ENCODE data around the gene RND1. TPM values are rescaled to one million over a fixed set of nuclear protein-coding genes. Genes with fewer than 3 reads are reported as not detected.

Gene RND1
- total and polyA plus RNA-seq, 2 of the 13 experiments (the other 11 are each of a cell fraction or from before 2014, with no cell fraction given): 1.8 to 1.9 TPM

DNA sequence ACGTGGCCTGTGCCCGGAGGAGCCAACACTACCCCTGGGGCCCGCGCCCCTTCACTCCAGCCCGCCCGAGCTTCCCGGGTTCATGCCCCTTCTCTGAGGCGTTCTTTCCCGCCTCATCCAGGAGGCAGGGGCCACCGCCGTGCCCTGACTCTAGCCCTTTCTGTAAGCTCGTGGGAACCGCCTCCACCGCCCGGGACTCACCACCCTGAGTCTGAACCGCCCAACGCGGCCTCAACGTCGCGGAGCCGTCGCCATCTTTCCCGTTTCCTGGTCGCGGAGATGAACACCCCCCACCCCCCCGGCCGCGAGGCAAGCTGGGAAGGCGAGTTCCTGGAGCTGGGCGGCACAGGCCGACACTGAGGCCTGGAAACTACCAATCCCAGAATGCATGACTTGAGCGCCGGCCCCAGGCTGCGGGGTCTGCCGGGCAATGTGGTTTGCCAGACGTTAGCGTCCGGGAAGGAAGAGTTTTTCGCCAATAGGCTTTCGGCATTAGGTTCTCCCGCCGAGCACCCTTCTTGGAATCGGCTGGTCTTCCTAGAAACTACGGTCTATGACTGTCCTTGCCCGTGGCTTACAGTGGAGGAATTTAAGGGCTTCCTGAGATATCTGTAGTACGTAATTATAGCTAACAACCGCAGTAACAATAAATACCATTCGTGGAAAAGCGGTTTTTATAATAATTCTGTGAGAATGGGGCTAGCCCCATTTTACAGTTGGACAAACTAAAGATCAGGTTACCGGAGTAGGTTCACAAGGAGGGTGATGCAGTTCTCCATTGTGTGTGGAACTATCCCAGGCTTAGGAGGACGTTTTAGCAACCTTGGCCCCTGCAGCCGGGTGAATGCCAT, 13.6 kb downstream of the RND1 start, which contains the start of gene DDX23 (continued):
- TF ChIP-seq, protein P1, sequence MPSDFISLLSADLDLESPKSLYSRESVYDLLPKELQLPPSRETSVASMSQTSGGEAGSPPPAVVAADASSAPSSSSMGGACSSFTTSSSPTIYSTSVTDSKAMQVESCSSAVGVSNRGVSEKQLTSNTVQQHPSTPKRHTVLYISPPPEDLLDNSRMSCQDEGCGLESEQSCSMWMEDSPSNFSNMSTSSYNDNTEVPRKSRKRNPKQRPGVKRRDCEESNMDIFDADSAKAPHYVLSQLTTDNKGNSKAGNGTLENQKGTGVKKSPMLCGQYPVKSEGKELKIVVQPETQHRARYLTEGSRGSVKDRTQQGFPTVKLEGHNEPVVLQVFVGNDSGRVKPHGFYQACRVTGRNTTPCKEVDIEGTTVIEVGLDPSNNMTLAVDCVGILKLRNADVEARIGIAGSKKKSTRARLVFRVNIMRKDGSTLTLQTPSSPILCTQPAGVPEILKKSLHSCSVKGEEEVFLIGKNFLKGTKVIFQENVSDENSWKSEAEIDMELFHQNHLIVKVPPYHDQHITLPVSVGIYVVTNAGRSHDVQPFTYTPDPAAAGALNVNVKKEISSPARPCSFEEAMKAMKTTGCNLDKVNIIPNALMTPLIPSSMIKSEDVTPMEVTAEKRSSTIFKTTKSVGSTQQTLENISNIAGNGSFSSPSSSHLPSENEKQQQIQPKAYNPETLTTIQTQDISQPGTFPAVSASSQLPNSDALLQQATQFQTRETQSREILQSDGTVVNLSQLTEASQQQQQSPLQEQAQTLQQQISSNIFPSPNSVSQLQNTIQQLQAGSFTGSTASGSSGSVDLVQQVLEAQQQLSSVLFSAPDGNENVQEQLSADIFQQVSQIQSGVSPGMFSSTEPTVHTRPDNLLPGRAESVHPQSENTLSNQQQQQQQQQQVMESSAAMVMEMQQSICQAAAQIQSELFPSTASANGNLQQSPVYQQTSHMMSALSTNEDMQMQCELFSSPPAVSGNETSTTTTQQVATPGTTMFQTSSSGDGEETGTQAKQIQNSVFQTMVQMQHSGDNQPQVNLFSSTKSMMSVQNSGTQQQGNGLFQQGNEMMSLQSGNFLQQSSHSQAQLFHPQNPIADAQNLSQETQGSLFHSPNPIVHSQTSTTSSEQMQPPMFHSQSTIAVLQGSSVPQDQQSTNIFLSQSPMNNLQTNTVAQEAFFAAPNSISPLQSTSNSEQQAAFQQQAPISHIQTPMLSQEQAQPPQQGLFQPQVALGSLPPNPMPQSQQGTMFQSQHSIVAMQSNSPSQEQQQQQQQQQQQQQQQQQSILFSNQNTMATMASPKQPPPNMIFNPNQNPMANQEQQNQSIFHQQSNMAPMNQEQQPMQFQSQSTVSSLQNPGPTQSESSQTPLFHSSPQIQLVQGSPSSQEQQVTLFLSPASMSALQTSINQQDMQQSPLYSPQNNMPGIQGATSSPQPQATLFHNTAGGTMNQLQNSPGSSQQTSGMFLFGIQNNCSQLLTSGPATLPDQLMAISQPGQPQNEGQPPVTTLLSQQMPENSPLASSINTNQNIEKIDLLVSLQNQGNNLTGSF (CRISPR knock-in tag; IDR thresholded peaks at IDR 0.05): no peak
- TF ChIP-seq ZNF839 (CRISPR knock-in tag; IDR thresholded peaks at IDR 0.05; ENCODE audit: borderline replicate concordance) (no peak), SIN3B (IDR thresholded peaks at IDR 0.05; ENCODE audit: low read length) (peak; percentile 88), WIZ (CRISPR knock-in tag; IDR thresholded peaks at IDR 0.05) (0 out of 2 replicates have a peak, but pooled peaks have one; percentile 58), DR1 (CRISPR knock-in tag; IDR thresholded peaks at IDR 0.05) (peak; percentile 69; the same call in 1 of the 2 replicates), ZNF749 (CRISPR knock-in tag; IDR thresholded peaks at IDR 0.05; ENCODE audit: borderline replicate concordance) (no peak), ZSCAN31 (CRISPR knock-in tag; IDR thresholded peaks at IDR 0.05; ENCODE audit: low read depth) (no peak; the same call in none of the 2 replicates), RFXAP (CRISPR knock-in tag; IDR thresholded peaks at IDR 0.05; ENCODE audit: borderline replicate concordance) (peak; percentile 62; the same call in 1 of the 2 replicates)
- TF ChIP-seq, protein P2, sequence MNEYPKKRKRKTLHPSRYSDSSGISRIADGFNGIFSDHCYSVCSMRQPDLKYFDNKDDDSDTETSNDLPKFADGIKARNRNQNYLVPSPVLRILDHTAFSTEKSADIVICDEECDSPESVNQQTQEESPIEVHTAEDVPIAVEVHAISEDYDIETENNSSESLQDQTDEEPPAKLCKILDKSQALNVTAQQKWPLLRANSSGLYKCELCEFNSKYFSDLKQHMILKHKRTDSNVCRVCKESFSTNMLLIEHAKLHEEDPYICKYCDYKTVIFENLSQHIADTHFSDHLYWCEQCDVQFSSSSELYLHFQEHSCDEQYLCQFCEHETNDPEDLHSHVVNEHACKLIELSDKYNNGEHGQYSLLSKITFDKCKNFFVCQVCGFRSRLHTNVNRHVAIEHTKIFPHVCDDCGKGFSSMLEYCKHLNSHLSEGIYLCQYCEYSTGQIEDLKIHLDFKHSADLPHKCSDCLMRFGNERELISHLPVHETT (CRISPR knock-in tag; conservative IDR thresholded peaks at IDR 0.05): no peak; the same call in 1 of the 2 replicates
- TF ChIP-seq, protein P3, sequence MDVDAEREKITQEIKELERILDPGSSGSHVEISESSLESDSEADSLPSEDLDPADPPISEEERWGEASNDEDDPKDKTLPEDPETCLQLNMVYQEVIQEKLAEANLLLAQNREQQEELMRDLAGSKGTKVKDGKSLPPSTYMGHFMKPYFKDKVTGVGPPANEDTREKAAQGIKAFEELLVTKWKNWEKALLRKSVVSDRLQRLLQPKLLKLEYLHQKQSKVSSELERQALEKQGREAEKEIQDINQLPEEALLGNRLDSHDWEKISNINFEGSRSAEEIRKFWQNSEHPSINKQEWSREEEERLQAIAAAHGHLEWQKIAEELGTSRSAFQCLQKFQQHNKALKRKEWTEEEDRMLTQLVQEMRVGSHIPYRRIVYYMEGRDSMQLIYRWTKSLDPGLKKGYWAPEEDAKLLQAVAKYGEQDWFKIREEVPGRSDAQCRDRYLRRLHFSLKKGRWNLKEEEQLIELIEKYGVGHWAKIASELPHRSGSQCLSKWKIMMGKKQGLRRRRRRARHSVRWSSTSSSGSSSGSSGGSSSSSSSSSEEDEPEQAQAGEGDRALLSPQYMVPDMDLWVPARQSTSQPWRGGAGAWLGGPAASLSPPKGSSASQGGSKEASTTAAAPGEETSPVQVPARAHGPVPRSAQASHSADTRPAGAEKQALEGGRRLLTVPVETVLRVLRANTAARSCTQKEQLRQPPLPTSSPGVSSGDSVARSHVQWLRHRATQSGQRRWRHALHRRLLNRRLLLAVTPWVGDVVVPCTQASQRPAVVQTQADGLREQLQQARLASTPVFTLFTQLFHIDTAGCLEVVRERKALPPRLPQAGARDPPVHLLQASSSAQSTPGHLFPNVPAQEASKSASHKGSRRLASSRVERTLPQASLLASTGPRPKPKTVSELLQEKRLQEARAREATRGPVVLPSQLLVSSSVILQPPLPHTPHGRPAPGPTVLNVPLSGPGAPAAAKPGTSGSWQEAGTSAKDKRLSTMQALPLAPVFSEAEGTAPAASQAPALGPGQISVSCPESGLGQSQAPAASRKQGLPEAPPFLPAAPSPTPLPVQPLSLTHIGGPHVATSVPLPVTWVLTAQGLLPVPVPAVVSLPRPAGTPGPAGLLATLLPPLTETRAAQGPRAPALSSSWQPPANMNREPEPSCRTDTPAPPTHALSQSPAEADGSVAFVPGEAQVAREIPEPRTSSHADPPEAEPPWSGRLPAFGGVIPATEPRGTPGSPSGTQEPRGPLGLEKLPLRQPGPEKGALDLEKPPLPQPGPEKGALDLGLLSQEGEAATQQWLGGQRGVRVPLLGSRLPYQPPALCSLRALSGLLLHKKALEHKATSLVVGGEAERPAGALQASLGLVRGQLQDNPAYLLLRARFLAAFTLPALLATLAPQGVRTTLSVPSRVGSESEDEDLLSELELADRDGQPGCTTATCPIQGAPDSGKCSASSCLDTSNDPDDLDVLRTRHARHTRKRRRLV (CRISPR knock-in tag; IDR thresholded peaks at IDR 0.05): peak; percentile 32; the same call in 1 of the 2 replicates
- TF ChIP-seq, protein P4, sequence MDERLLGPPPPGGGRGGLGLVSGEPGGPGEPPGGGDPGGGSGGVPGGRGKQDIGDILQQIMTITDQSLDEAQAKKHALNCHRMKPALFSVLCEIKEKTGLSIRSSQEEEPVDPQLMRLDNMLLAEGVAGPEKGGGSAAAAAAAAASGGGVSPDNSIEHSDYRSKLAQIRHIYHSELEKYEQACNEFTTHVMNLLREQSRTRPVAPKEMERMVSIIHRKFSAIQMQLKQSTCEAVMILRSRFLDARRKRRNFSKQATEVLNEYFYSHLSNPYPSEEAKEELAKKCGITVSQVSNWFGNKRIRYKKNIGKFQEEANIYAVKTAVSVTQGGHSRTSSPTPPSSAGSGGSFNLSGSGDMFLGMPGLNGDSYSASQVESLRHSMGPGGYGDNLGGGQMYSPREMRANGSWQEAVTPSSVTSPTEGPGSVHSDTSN (CRISPR knock-in tag; IDR thresholded peaks at IDR 0.05): no peak
- TF ChIP-seq, protein P5, sequence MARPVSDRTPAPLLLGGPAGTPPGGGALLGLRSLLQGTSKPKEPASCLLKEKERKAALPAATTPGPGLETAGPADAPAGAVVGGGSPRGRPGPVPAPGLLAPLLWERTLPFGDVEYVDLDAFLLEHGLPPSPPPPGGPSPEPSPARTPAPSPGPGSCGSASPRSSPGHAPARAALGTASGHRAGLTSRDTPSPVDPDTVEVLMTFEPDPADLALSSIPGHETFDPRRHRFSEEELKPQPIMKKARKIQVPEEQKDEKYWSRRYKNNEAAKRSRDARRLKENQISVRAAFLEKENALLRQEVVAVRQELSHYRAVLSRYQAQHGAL (CRISPR knock-in tag; IDR thresholded peaks at IDR 0.05; ENCODE audit: not compliant biosample characterization): no peak
- TF ChIP-seq, protein P6, sequence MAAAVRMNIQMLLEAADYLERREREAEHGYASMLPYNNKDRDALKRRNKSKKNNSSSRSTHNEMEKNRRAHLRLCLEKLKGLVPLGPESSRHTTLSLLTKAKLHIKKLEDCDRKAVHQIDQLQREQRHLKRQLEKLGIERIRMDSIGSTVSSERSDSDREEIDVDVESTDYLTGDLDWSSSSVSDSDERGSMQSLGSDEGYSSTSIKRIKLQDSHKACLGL (CRISPR knock-in tag; IDR thresholded peaks at IDR 0.05): peak; percentile 86

Measured in HepG2 (cell line).